GM12878 (cell line): ENCODE measurements around the gene SLC35F3. TPM values are rescaled to one million over a fixed set of nuclear protein-coding genes. Genes with fewer than 3 reads are reported as not detected.

Experiments
- CEBPB ChIP-seq, 2 experiments: fragments of 150-350 bp in 1 of 2; IDR thresholded peaks; 2 replicates each; pipeline ENCODE4 v1.6.1; 2012 to 2014; ENCODE audit warnings: low read depth in 2 of 2, low read length in 2 of 2, borderline replicate concordance in 1 of 2, inconsistent platforms in 1 of 2
- DPF2 ChIP-seq: fragments of 450-650 bp; IDR thresholded peaks from 2 replicates; pipeline ENCODE4 v1.6.1; 2017; ENCODE audit warnings: mild to moderate bottlenecking
- HDAC6 ChIP-seq: fragments of 200-600 bp; sonication (generic); IDR thresholded peaks from one replicate; pipeline ENCODE4 v1.8.0; 2017; ENCODE audit warnings: antibody characterized with exemption; ENCODE audit not compliant: unreplicated experiment
- IKZF2 ChIP-seq, 2 experiments: fragments of 450-650 bp; IDR thresholded peaks; 2 replicates each; pipeline ENCODE4 v1.6.1; 2017; ENCODE audit warnings: mild to moderate bottlenecking in 2 of 2, moderate library complexity in 2 of 2
- NBN ChIP-seq: fragments of 450-650 bp; IDR thresholded peaks from 2 replicates; pipeline ENCODE4 v1.6.1; 2016
- NFIC ChIP-seq: IDR thresholded peaks from 2 replicates; pipeline ENCODE4 v1.6.1; 2012; ENCODE audit warnings: low read depth, mild to moderate bottlenecking, inconsistent platforms, low read length, moderate library complexity
- RBBP5 ChIP-seq: fragments of 200-600 bp; sonication (generic); conservative IDR thresholded peaks from 2 replicates; pipeline ENCODE4 v1.6.1; 2016
- RELA ChIP-seq: fragments of 450-650 bp; IDR thresholded peaks from 2 replicates; pipeline ENCODE4 v1.8.0; 2014; ENCODE audit warnings: borderline replicate concordance; ENCODE audit not compliant: partially characterized antibody
- REST ChIP-seq: IDR thresholded peaks from 2 replicates; pipeline ENCODE4 v1.6.1; 2012; ENCODE audit warnings: mild to moderate bottlenecking, low read depth, low read length
- SIN3A ChIP-seq: IDR thresholded peaks from 2 replicates; pipeline ENCODE4 v1.6.1; 2012; ENCODE audit warnings: low read depth, low read length, improper control_type of control experiment
- SP1 ChIP-seq: IDR thresholded peaks from one replicate; pipeline ENCODE4 v1.6.1; 2011; ENCODE audit warnings: low read depth, low read length
- SPI1 ChIP-seq: IDR thresholded peaks from 2 replicates; pipeline ENCODE4 v1.6.1; 2011; ENCODE audit warnings: low read depth, mild to moderate bottlenecking, low read length, moderate library complexity, borderline replicate concordance; ENCODE audit not compliant: insufficient read depth
- STAT1 ChIP-seq: fragments of 450-650 bp; conservative IDR thresholded peaks from 2 replicates; pipeline ENCODE4 v1.6.1; 2014; ENCODE audit warnings: antibody characterized with exemption, mild to moderate bottlenecking
- TAF1 ChIP-seq: IDR thresholded peaks from 2 replicates; pipeline ENCODE4 v1.6.1; 2011; ENCODE audit warnings: mild to moderate bottlenecking, low read depth, low read length, borderline replicate concordance
- TBL1XR1 ChIP-seq: IDR thresholded peaks from 2 replicates; pipeline ENCODE4 v1.6.1; 2012; ENCODE audit warnings: low read depth, low read length, improper control_type of control experiment
- ZNF217 ChIP-seq: fragments of 450-650 bp; IDR thresholded peaks from 2 replicates; pipeline ENCODE4 v1.6.1; 2017; ENCODE audit warnings: antibody characterized with exemption, mild to moderate bottlenecking
- polyA plus RNA-seq, 11 experiments: library from polyadenylated mRNA; depleted of rRNA in 4 of 11; unstranded in 6 of 11; stranded (reverse) in 5 of 11; fragments of >200 nt; fragmentation: Nextera tagmentation in 4 of 11; fragmentation: Illumina TruSeq in 1 of 11; extraction: Ambion mirVana in 4 of 11; extraction: Trizol in 1 of 11; gene quantifications; 1 replicate in 1 of 11; 2 replicates in 10 of 11; pipeline versions ENCODE4 v1.2.1 to v1.2.3, GENCODE V29; 2011 to 2016; ENCODE audit warnings: inconsistent platforms in 2 of 11, missing spikeins in 2 of 11, low read depth in 1 of 11
- total RNA-seq, 4 experiments: library from RNA; depleted of rRNA in 3 of 4; stranded (reverse); fragments of >200 nt in 3 of 4; fragmentation: Illumina TruSeq in 1 of 4; extraction: Trizol in 1 of 4; gene quantifications; 2 replicates each; pipeline versions ENCODE4 v1.2.1 to v1.2.3, GENCODE V29; 2013 to 2021
- TF ChIP-seq, protein P1 (sequence below): fragments of 450-650 bp; IDR thresholded peaks from 2 replicates; pipeline ENCODE4 v1.6.1; 2017; ENCODE audit warnings: antibody characterized with exemption, mild to moderate bottlenecking, moderate library complexity
- TF ChIP-seq, protein P2 (sequence below): fragments of 450-650 bp; IDR thresholded peaks from 2 replicates; pipeline ENCODE4 v1.6.1; 2017; ENCODE audit warnings: mild to moderate bottlenecking, moderate library complexity
- TF ChIP-seq, protein P3 (sequence below): IDR thresholded peaks from 2 replicates; pipeline ENCODE4 v1.6.1; 2012; ENCODE audit warnings: low read depth, low read length, improper control_type of control experiment

Gene SLC35F3
- total and polyA plus RNA-seq, 10 of the 15 experiments (the other 5 are each of a cell fraction or from before 2014, with no cell fraction given), result 1.0 to 8.6 (median 5.7) TPM

GRCh38 chr1:233897325-233898162 lies 6.9 kb upstream of the SLC35F3 start (continued):
- no peak for TF ChIP-seq TAF1
- TF ChIP-seq STAT1, result no peak
- TF ChIP-seq, protein P1, sequence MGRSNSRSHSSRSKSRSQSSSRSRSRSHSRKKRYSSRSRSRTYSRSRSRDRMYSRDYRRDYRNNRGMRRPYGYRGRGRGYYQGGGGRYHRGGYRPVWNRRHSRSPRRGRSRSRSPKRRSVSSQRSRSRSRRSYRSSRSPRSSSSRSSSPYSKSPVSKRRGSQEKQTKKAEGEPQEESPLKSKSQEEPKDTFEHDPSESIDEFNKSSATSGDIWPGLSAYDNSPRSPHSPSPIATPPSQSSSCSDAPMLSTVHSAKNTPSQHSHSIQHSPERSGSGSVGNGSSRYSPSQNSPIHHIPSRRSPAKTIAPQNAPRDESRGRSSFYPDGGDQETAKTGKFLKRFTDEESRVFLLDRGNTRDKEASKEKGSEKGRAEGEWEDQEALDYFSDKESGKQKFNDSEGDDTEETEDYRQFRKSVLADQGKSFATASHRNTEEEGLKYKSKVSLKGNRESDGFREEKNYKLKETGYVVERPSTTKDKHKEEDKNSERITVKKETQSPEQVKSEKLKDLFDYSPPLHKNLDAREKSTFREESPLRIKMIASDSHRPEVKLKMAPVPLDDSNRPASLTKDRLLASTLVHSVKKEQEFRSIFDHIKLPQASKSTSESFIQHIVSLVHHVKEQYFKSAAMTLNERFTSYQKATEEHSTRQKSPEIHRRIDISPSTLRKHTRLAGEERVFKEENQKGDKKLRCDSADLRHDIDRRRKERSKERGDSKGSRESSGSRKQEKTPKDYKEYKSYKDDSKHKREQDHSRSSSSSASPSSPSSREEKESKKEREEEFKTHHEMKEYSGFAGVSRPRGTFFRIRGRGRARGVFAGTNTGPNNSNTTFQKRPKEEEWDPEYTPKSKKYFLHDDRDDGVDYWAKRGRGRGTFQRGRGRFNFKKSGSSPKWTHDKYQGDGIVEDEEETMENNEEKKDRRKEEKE, result no peak
- TF ChIP-seq ZNF217, result peak; percentile 94
- peak; percentile 85 for TF ChIP-seq NFIC
- no peak for TF ChIP-seq HDAC6
- TF ChIP-seq IKZF2 (IDR thresholded peaks at IDR 0.05), result peak; percentile 65 to 84
- TF ChIP-seq, protein P2, sequence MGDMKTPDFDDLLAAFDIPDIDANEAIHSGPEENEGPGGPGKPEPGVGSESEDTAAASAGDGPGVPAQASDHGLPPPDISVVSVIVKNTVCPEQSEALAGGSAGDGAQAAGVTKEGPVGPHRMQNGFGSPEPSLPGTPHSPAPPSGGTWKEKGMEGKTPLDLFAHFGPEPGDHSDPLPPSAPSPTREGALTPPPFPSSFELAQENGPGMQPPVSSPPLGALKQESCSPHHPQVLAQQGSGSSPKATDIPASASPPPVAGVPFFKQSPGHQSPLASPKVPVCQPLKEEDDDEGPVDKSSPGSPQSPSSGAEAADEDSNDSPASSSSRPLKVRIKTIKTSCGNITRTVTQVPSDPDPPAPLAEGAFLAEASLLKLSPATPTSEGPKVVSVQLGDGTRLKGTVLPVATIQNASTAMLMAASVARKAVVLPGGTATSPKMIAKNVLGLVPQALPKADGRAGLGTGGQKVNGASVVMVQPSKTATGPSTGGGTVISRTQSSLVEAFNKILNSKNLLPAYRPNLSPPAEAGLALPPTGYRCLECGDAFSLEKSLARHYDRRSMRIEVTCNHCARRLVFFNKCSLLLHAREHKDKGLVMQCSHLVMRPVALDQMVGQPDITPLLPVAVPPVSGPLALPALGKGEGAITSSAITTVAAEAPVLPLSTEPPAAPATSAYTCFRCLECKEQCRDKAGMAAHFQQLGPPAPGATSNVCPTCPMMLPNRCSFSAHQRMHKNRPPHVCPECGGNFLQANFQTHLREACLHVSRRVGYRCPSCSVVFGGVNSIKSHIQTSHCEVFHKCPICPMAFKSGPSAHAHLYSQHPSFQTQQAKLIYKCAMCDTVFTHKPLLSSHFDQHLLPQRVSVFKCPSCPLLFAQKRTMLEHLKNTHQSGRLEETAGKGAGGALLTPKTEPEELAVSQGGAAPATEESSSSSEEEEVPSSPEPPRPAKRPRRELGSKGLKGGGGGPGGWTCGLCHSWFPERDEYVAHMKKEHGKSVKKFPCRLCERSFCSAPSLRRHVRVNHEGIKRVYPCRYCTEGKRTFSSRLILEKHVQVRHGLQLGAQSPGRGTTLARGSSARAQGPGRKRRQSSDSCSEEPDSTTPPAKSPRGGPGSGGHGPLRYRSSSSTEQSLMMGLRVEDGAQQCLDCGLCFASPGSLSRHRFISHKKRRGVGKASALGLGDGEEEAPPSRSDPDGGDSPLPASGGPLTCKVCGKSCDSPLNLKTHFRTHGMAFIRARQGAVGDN, result no peak
- TF ChIP-seq CEBPB (IDR thresholded peaks at IDR 0.05; ENCODE audit: borderline replicate concordance in 1 of 2, low read depth in 2 of 2, low read length in 2 of 2), result 0 out of 4 replicates have a peak, but pooled peaks of 1 of the 2 experiments have one; percentile 13
- no peak for TF ChIP-seq RBBP5
- TF ChIP-seq, protein P3, sequence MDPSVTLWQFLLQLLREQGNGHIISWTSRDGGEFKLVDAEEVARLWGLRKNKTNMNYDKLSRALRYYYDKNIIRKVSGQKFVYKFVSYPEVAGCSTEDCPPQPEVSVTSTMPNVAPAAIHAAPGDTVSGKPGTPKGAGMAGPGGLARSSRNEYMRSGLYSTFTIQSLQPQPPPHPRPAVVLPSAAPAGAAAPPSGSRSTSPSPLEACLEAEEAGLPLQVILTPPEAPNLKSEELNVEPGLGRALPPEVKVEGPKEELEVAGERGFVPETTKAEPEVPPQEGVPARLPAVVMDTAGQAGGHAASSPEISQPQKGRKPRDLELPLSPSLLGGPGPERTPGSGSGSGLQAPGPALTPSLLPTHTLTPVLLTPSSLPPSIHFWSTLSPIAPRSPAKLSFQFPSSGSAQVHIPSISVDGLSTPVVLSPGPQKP, result no peak
- TF ChIP-seq SP1, result peak; percentile 29
- no peak for TF ChIP-seq REST
- TF ChIP-seq NBN, result no peak
- no peak for TF ChIP-seq RELA
- TF ChIP-seq SIN3A, result no peak
- TF ChIP-seq DPF2, result peak; percentile 98
- TF ChIP-seq SPI1, result no peak; the same call in 1 of the 2 replicates
- peak; percentile 74 for TF ChIP-seq TBL1XR1
